Measurements from ENCODE around the gene PDE6A. TPM values are rescaled to one million over a fixed set of nuclear protein-coding genes. Genes with fewer than 3 reads are reported as not detected.
A peak's percentile ranks its signal among the peaks of the same experiment; 100 is the strongest.

PDE6A gene
- total and polyA plus RNA-seq, 2 of the 8 experiments (the other 6 are each of a cell fraction or from before 2014, with no cell fraction given): not detected

- TF ChIP-seq, protein P1, sequence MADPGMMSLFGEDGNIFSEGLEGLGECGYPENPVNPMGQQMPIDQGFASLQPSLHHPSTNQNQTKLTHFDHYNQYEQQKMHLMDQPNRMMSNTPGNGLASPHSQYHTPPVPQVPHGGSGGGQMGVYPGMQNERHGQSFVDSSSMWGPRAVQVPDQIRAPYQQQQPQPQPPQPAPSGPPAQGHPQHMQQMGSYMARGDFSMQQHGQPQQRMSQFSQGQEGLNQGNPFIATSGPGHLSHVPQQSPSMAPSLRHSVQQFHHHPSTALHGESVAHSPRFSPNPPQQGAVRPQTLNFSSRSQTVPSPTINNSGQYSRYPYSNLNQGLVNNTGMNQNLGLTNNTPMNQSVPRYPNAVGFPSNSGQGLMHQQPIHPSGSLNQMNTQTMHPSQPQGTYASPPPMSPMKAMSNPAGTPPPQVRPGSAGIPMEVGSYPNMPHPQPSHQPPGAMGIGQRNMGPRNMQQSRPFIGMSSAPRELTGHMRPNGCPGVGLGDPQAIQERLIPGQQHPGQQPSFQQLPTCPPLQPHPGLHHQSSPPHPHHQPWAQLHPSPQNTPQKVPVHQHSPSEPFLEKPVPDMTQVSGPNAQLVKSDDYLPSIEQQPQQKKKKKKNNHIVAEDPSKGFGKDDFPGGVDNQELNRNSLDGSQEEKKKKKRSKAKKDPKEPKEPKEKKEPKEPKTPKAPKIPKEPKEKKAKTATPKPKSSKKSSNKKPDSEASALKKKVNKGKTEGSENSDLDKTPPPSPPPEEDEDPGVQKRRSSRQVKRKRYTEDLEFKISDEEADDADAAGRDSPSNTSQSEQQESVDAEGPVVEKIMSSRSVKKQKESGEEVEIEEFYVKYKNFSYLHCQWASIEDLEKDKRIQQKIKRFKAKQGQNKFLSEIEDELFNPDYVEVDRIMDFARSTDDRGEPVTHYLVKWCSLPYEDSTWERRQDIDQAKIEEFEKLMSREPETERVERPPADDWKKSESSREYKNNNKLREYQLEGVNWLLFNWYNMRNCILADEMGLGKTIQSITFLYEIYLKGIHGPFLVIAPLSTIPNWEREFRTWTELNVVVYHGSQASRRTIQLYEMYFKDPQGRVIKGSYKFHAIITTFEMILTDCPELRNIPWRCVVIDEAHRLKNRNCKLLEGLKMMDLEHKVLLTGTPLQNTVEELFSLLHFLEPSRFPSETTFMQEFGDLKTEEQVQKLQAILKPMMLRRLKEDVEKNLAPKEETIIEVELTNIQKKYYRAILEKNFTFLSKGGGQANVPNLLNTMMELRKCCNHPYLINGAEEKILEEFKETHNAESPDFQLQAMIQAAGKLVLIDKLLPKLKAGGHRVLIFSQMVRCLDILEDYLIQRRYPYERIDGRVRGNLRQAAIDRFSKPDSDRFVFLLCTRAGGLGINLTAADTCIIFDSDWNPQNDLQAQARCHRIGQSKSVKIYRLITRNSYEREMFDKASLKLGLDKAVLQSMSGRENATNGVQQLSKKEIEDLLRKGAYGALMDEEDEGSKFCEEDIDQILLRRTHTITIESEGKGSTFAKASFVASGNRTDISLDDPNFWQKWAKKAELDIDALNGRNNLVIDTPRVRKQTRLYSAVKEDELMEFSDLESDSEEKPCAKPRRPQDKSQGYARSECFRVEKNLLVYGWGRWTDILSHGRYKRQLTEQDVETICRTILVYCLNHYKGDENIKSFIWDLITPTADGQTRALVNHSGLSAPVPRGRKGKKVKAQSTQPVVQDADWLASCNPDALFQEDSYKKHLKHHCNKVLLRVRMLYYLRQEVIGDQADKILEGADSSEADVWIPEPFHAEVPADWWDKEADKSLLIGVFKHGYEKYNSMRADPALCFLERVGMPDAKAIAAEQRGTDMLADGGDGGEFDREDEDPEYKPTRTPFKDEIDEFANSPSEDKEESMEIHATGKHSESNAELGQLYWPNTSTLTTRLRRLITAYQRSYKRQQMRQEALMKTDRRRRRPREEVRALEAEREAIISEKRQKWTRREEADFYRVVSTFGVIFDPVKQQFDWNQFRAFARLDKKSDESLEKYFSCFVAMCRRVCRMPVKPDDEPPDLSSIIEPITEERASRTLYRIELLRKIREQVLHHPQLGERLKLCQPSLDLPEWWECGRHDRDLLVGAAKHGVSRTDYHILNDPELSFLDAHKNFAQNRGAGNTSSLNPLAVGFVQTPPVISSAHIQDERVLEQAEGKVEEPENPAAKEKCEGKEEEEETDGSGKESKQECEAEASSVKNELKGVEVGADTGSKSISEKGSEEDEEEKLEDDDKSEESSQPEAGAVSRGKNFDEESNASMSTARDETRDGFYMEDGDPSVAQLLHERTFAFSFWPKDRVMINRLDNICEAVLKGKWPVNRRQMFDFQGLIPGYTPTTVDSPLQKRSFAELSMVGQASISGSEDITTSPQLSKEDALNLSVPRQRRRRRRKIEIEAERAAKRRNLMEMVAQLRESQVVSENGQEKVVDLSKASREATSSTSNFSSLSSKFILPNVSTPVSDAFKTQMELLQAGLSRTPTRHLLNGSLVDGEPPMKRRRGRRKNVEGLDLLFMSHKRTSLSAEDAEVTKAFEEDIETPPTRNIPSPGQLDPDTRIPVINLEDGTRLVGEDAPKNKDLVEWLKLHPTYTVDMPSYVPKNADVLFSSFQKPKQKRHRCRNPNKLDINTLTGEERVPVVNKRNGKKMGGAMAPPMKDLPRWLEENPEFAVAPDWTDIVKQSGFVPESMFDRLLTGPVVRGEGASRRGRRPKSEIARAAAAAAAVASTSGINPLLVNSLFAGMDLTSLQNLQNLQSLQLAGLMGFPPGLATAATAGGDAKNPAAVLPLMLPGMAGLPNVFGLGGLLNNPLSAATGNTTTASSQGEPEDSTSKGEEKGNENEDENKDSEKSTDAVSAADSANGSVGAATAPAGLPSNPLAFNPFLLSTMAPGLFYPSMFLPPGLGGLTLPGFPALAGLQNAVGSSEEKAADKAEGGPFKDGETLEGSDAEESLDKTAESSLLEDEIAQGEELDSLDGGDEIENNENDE (IDR thresholded peaks at IDR 0.05; ENCODE audit: insufficient replicate concordance, low read length): no peak
- TF ChIP-seq MAX (IDR thresholded peaks at IDR 0.05) (no peak), CTCF (IDR thresholded peaks at IDR 0.05; ENCODE audit: control extremely low read depth in 1 of 3, insufficient read depth in 1 of 3, low read depth in 1 of 3, low read length in 3 of 3) (peak; percentile 54 to 96 (median 88))
- TF ChIP-seq, protein P2, sequence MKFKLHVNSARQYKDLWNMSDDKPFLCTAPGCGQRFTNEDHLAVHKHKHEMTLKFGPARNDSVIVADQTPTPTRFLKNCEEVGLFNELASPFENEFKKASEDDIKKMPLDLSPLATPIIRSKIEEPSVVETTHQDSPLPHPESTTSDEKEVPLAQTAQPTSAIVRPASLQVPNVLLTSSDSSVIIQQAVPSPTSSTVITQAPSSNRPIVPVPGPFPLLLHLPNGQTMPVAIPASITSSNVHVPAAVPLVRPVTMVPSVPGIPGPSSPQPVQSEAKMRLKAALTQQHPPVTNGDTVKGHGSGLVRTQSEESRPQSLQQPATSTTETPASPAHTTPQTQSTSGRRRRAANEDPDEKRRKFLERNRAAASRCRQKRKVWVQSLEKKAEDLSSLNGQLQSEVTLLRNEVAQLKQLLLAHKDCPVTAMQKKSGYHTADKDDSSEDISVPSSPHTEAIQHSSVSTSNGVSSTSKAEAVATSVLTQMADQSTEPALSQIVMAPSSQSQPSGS (IDR thresholded peaks at IDR 0.05; ENCODE audit: low read length): no peak
Measured at GRCh38 chr5:149828161-149829011, 116.2 kb downstream of the PDE6A start (continued).
